Fibroblast of lung (primary cell): ENCODE results near the gene ARHGAP6. TPM values are rescaled to one million over a fixed set of nuclear protein-coding genes. Genes with fewer than 3 reads are reported as not detected.

Source experiments
- DNase-seq, 2 donors: peaks; one replicate each; pipeline versions ENCODE4 v3.0.0 to v3.0.0-alpha.2; 2010; ENCODE audit warnings: low read depth in 2 of 2
- H2AFZ ChIP-seq: 2 replicates; pipeline ENCODE4 v1.5.1; 2012; ENCODE audit warnings: low read length, control low read depth, inconsistent platforms
- H3K27ac ChIP-seq: 2 replicates; pipeline ENCODE4 v1.5.1; 2011; ENCODE audit warnings: low read length, control low read depth; ENCODE audit not compliant: insufficient read depth
- H3K27me3 ChIP-seq: 2 replicates; pipeline ENCODE4 v1.5.1; 2011; ENCODE audit warnings: mild to moderate bottlenecking, low read length; ENCODE audit not compliant: control insufficient read depth, insufficient read depth
- H3K36me3 ChIP-seq: 2 replicates; pipeline ENCODE4 v1.5.1; 2011; ENCODE audit warnings: low read length; ENCODE audit not compliant: control insufficient read depth, insufficient read depth
- H3K4me1 ChIP-seq: 2 replicates; pipeline ENCODE4 v1.5.1; 2011; ENCODE audit warnings: low read length; ENCODE audit not compliant: control insufficient read depth, insufficient read depth; ENCODE audit errors: extremely low read depth
- H3K4me2 ChIP-seq: 2 replicates; pipeline ENCODE4 v1.5.1; 2011; ENCODE audit warnings: low read length, control low read depth; ENCODE audit not compliant: insufficient read depth; ENCODE audit errors: extremely low read depth
- H3K4me3 ChIP-seq, 4 experiments: fragments of 200-600 bp in 1 of 4; sonication (generic) in 1 of 4; replicated peaks in 1 of 4; 2 replicates each; pipeline ENCODE4 v1.5.1; 2011 to 2016; ENCODE audit warnings: low read length in 4 of 4, low read depth in 3 of 4, mild to moderate bottlenecking in 3 of 4, control low read depth in 2 of 4, inconsistent platforms in 1 of 4, mixed read lengths in 1 of 4; ENCODE audit not compliant: insufficient read depth in 1 of 4; ENCODE audit errors: control extremely low read depth in 1 of 4
- H3K79me2 ChIP-seq: 2 replicates; pipeline ENCODE4 v1.5.1; 2012; ENCODE audit warnings: mild to moderate bottlenecking, low read length, inconsistent platforms; ENCODE audit not compliant: control insufficient read depth, insufficient read depth
- H3K9ac ChIP-seq: 2 replicates; pipeline ENCODE4 v1.5.1; 2011; ENCODE audit warnings: mild to moderate bottlenecking, low read length, control low read depth; ENCODE audit not compliant: insufficient read depth
- H3K9me3 ChIP-seq: 2 replicates; pipeline ENCODE4 v1.5.1; 2012; ENCODE audit warnings: low read depth, low read length; ENCODE audit not compliant: control insufficient read depth, insufficient read depth
- H4K20me1 ChIP-seq: 2 replicates; pipeline ENCODE4 v1.5.1; 2011; ENCODE audit warnings: low read length; ENCODE audit not compliant: control insufficient read depth, insufficient read depth; ENCODE audit errors: extremely low read depth
- EZH2 ChIP-seq: IDR thresholded peaks from 2 replicates; pipeline ENCODE4 v1.5.1; 2012; ENCODE audit warnings: low read length, control low read depth, mild to moderate bottlenecking; ENCODE audit errors: missing control alignments
- polyA plus RNA-seq, 2 donors: library from polyadenylated mRNA; depleted of rRNA in 1 of 2; stranded (reverse) in 1 of 2; unstranded in 1 of 2; fragments of >200 nt; gene quantifications; 2 replicates each; pipeline ENCODE4 v1.2.1, GENCODE V29; 2011 to 2012; ENCODE audit warnings: missing spikeins in 1 of 2
- total RNA-seq: library from RNA; depleted of rRNA; stranded (reverse); fragments of >200 nt; gene quantifications from 2 replicates; pipeline ENCODE4 v1.2.1, GENCODE V29; 2014
- TF ChIP-seq, protein P1 (sequence below), 2 donors: IDR thresholded peaks in 1 of 2; conservative IDR thresholded peaks in 1 of 2; 1 replicate in 1 of 2; 2 replicates in 1 of 2; pipeline ENCODE4 v1.5.1; 2011 to 2012; ENCODE audit warnings: low read length in 2 of 2, control low read depth in 1 of 2, inconsistent platforms in 1 of 2, low read depth in 1 of 2, mild to moderate bottlenecking in 1 of 2

Gene ARHGAP6
- total and polyA plus RNA-seq, 2 donors (not counting 1 experiment from before 2014, with no cell fraction given), result 5.9 to 11.7 TPM

GRCh38 chrX:11438380-11438723, 227.4 kb downstream of the ARHGAP6 start:
- H3K4me2 ChIP-seq, result peak overlapping the region; percentile 40

DNA sequence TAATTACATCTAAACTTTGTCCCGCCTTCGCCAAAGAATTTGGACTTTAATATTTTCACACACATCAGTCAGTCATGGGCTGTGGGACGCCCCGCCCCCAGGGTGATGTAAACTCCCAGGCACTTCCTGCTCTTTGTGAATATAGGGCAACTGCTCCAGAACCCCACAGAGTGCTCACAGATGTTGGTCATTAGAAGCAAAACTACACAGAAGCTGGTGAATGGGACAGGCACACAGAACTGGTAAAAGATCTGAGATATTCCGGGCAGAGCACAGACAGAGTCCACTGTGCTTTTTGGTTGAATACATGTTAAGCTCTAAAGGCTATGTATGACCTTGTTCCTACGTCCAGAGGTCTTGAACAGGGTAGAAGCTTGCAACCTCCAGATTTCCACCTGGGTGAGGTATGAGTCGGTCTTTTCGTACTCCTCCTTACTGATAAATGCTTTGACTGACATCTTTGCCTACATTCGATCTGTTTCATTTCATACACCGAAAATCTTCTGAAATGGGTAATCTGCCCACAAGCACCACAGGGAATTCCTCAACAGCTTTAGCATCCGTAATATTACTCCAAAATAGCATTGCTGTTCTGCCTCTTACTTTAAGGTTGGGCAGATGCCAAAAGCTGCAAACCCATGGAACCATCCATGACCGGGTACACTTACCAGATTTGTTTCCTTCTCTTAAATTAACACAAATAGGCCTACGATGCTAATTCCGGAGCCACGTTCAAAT, 227.9 kb downstream of the ARHGAP6 start:
- TF ChIP-seq, protein P1, sequence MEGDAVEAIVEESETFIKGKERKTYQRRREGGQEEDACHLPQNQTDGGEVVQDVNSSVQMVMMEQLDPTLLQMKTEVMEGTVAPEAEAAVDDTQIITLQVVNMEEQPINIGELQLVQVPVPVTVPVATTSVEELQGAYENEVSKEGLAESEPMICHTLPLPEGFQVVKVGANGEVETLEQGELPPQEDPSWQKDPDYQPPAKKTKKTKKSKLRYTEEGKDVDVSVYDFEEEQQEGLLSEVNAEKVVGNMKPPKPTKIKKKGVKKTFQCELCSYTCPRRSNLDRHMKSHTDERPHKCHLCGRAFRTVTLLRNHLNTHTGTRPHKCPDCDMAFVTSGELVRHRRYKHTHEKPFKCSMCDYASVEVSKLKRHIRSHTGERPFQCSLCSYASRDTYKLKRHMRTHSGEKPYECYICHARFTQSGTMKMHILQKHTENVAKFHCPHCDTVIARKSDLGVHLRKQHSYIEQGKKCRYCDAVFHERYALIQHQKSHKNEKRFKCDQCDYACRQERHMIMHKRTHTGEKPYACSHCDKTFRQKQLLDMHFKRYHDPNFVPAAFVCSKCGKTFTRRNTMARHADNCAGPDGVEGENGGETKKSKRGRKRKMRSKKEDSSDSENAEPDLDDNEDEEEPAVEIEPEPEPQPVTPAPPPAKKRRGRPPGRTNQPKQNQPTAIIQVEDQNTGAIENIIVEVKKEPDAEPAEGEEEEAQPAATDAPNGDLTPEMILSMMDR (conservative IDR thresholded peaks at IDR 0.05 in 1 of 2, IDR thresholded peaks at IDR 0.05 in 1 of 2; ENCODE audit: low read depth in 1 of 2, low read length in 2 of 2), result no peak
- TF ChIP-seq EZH2, result no peak
- peak; percentile 53 to 75 for DNase-seq
- no peak overlapping the region for H2AFZ ChIP-seq
- H3K79me2 ChIP-seq, result no peaks in the 10 kb centered on the region
- no peak overlapping the region for H3K9ac ChIP-seq
- H3K36me3 ChIP-seq, result no peaks in the 10 kb centered on the region
- peaks cover 8% of the 10 kb centered on the region for H3K4me1 ChIP-seq
- no peaks in the 10 kb centered on the region for H3K9me3 ChIP-seq
- H3K27me3 ChIP-seq, result no peaks in the 10 kb centered on the region
- no peaks in the 10 kb centered on the region for H4K20me1 ChIP-seq
- H3K4me2 ChIP-seq, result peak overlapping the region; percentile 65
- H3K4me3 ChIP-seq, result no peak overlapping the region
- peak overlapping the region; percentile 44 for H3K27ac ChIP-seq

More at GRCh38 chrX:11438380-11438723, 227.4 kb downstream of the ARHGAP6 start:
- Histone ChIP-seq H3K9me3 (no peaks in the 10 kb centered on the region), H3K4me3 (no peak overlapping the region), H3K79me2 (no peaks in the 10 kb centered on the region), H2AFZ (no peak overlapping the region), H3K27ac (peak overlapping the region; percentile 44), H3K9ac (no peak overlapping the region), H4K20me1 (no peaks in the 10 kb centered on the region), H3K36me3 (no peaks in the 10 kb centered on the region), H3K27me3 (no peaks in the 10 kb centered on the region), H3K4me1 (peaks cover 8% of the 10 kb centered on the region)
- DNase-seq, result no peak
- TF ChIP-seq, protein P1 (conservative IDR thresholded peaks at IDR 0.05 in 1 of 2, IDR thresholded peaks at IDR 0.05 in 1 of 2; ENCODE audit: low read depth in 1 of 2, low read length in 2 of 2), result no peak
- no peak for TF ChIP-seq EZH2

DNA sequence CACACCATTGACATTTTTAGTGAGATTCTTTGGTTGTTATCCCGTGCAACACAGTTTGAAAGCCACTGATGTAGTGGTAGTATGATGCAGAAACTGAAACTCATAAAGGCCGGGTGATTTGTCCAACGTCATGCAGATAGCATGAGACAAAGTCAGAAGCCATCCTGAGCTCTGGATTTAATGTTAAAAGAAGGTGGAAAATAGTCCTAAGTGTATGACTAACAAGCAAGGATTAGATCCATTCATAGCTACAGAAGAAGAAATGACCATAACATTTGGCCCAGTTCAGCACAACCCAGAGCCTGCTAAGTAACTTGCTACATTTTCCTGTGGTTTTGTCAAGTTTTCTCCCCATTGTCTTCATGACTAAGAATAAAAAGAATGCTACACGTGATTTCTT, 230.2 kb downstream of the ARHGAP6 start:
- Histone ChIP-seq H3K9me3 (no peaks in the 10 kb centered on the region), H3K36me3 (no peaks in the 10 kb centered on the region), H3K9ac (no peak overlapping the region), H3K4me3 (no peak overlapping the region), H2AFZ (no peak overlapping the region), H3K27me3 (no peaks in the 10 kb centered on the region), H3K4me2 (no peak overlapping the region), H4K20me1 (no peaks in the 10 kb centered on the region), H3K79me2 (no peaks in the 10 kb centered on the region), H3K4me1 (peaks cover 8% of the 10 kb centered on the region), H3K27ac (no peak overlapping the region)
- TF ChIP-seq, protein P1 (conservative IDR thresholded peaks at IDR 0.05 in 1 of 2, IDR thresholded peaks at IDR 0.05 in 1 of 2; ENCODE audit: low read depth in 1 of 2, low read length in 2 of 2), result no peak
- TF ChIP-seq EZH2, result no peak
- peak; percentile 73 to 93 for DNase-seq
